Right ventricle myocardium superior (tissue), 1 donor: ENCODE data around the gene TMEM63A. TPM values are rescaled to one million over a fixed set of nuclear protein-coding genes. Genes with fewer than 3 reads are reported as not detected.

Experiments used
- ATAC-seq: fragments of 200-7000 bp; cut with Tn5 transposase; one replicate; pipeline ENCODE4 v1.9.1; 2020; ENCODE audit warnings: mild to moderate bottlenecking; ENCODE audit not compliant: poor library complexity
- DNase-seq: peaks from one replicate; pipeline ENCODE4 v3.0.0-alpha.2; 2020
- intact Hi-C: fragments of 100-400 bp; cut with DNase I; formaldehyde crosslinking; loops from one replicate; pipeline ENCODE4 v1.11.2; 2022
- total RNA-seq: library from RNA; stranded (reverse); fragmentation: NEBNext Ultra II Directional; extraction: Animal tissue kit (Norgen Biotek cat#: 25700); gene quantifications from one replicate; pipeline ENCODE4 v1.2.1, GENCODE V29; 2021
- donor health status: DM: no; HTN: yes; CAD: no; lungs with severe emphysema.

The TMEM63A gene
- total RNA-seq, 1 donor from 2014 or later, result 37.0 TPM

DNA sequence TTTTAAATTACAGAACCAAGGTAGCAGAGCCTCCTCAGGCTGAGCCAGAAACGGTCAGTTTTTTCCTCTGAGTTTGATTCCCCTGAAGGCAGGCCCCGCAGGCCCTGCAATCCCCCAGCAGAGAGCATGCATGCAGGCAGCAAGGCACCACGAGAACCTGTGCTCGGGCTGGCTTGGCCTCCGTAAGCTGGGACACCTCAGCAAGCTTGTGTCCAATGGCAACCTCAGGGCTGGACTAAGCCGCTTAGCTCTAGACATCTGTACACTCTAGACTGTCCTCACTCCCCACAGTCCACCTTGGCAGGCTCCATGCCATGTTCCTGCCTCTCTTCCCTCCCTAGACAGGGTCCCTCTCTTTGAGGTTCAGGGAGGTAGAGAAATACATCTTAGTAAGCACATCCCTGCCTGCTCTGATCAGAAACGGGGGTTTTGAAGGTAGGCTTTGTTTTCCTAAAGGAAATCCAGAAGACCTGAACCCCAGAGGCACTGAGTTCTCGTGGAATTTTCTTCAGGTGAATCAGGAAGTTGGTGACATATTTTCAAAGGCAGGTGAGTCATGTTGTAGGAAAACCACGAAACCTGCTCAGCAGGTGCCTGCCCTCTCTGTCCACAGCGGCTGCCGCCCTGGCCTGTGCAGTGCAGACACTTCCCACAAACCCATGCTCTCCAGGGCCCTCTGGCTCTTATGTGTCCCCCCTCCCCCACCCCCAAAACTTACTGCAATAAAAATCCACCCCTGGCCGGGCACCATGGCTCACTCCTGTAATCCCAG, 7.0 kb downstream of the TMEM63A start:
- DNase-seq, result no peak
- no peak for ATAC-seq
- intact Hi-C loops, result no loop called here

DNA sequence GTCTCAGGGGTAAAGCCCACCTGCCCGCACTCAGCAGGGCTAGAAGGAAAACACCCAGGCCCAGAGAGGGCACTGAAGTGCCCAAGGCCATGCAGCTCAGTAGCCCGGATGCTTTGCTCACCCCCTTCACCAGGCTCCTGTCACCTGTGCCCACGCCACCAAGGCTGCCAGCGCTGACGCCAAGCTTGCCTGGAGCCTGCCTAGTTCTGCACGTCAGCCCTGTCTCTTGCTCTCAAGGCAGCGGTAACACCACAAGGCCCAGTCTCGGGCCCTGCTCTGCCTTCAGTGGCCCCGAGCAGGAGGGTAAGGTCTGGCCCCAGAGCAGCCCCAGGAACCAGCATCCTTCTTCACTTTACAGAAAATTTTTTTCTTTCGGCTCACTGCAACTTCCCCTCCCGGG, 7.7 kb downstream of the TMEM63A start:
- ATAC-seq (no peak), DNase-seq (peak; percentile 39)
- intact Hi-C loops, result no loop called here

DNA sequence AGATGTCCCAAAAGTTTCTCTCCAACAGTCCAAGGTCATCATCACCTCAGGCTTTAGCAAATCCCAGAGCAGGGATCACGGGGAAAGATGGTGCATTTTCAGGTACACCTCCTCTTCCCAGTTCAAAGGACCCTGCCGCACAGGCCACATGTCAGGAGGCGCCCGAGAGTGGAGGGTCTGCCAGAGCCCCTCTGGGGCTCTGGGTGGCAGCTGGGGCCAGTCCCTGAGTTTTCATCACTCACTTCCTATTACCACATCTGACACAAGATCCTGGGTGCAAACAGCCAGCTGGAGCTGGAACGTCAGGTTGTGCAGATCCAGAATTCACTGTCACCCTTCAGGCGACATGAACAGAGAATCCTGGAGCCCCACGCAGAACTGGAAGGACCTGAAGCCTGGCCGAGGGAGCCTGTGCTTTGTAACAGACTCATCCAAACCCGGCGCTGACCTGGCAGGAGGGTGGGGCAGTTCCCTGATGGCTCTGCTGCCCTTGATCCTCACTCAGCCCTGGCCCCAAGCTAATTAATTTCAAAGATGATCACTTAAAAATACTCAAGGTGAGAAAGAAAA, 8.8 kb downstream of the TMEM63A start:
- intact Hi-C loops, result no loop called here

DNA sequence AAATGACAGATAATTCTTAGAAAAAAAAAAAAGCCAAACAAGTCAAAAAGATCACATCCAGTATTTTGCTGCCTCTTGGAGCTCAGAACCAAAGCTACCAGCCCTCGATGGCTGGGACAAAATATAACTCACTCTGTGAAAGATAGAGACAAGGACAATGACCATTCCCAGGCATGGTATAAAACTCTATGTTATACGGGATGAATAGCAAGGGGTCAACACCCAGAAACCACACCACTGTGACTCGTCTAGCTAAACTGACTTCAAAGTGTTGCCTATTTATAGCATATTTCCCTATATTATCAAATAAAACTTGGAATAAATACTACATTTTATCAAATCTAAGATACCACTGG, 10.1 kb downstream of the TMEM63A start:
- intact Hi-C loops, result no loop called here
- no peak for DNase-seq
- no peak for ATAC-seq

More for the DNA sequence above, 8.8 kb downstream of the TMEM63A start:
- no peak for ATAC-seq
- DNase-seq, result no peak

DNA sequence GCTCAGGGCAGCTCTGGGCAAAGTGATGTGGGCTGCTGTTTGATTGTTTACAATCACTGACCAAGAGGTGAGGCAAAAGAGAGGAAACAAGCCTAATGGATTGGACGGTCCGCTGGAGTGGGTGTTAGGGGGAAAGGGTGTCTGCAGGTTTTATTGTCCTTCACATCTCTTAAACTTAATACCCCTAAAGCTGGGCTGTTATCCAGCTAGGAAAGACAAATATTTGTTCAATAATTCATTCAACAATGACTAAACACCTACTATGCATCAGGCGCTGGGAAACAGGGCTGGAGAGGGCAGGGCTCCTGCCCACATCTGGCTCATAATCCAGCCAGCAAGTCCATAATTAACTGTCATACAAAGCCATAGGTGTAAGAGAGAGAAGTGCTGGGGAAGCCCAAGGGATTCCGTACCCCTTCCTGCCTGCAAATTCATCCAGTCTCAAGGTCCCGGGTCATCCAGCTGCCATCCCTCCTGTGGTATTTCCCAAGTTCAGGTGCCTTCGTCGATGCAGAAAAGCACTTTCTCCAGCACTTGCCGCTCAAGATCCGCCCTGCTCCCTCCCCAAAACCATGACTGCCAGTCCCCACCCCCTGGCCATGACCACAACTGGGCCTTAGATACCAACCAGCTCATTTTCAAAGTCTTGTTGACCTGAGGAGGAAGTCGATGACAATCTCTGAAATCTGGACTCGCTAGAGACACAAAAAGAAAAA, 10.7 kb downstream of the TMEM63A start:
- no peak for DNase-seq
- intact Hi-C loops, result no loop called here
- ATAC-seq, result no peak

DNA sequence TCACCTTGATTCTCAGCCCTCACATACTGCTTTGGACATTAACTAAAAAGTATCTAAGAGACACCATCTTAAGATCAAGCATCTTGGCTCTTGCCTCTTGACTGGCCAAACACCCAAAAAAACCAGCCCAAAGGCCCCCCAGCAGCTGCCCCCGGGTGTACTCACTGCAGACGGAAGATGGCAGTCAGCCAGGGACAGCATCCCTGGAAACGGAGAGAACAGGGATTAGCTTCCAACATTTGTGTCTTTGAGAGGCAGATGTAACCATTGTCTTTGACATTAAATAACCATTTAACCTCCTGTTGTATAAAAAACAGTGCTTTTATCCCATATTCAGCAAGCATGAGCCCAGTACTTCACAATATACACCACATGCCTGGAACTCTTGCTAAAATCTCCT, 11.3 kb downstream of the TMEM63A start:
- intact Hi-C loops, result no loop called here
- DNase-seq, result peak; percentile 16

DNA sequence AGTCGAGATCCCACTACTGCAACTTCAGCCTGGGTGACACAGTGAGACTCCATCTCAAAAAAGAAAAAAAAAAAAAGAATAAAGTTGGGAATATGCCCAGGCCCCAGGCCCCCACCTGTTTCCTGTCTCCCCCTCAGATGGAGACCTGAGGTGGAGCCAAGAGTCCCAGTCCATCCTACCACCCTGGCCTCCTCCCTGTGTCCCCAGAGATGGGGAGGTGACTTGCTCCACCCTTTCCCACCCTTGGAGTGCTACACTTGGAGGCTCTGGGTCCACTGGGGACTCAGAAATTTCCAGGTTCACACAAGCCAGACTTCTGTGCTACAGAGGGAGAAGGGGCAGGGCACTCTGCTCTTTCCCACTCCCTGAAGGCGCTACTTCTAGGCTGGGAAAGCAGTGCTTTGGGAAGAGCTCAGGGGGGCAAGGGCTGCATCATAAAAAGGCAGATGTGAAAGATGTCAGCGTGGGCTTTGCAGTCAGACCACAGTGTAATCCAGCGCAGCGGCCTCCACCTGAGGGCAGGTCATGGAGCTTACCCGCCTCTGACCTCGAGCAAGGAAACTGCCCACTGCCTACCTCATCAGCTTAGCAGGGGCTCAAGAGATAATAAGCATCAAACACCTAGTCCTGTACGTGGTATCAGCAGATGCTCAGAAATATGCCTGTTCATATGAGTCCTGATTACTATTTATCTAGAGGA, 13.4 kb downstream of the TMEM63A start:
- no peak for ATAC-seq
- DNase-seq, result no peak
- intact Hi-C loops, result no loop called here

More for the DNA sequence above, 11.3 kb downstream of the TMEM63A start:
- ATAC-seq, result no peak

DNA sequence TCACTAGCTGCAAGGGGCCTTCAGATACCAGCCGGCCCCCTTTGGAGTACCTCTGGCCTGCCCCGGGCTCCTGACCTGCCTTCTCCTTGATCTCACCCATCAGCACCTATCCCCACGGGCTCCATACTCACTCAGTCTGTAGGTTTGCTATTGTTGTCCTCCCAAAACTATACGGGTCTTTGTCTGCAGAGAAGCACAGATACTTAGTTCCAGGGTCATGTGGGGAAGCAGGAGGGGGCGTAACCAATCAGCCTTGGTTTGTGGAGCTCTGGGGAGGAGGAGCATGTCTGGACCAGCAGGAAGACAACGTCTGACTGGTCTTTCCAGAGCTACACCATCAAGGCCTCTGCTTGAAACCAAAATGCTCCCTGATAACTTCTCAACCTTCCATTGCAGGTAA, 15.2 kb downstream of the TMEM63A start:
- intact Hi-C loops, result no loop called here
- no peak for DNase-seq
- ATAC-seq, result no peak

DNA sequence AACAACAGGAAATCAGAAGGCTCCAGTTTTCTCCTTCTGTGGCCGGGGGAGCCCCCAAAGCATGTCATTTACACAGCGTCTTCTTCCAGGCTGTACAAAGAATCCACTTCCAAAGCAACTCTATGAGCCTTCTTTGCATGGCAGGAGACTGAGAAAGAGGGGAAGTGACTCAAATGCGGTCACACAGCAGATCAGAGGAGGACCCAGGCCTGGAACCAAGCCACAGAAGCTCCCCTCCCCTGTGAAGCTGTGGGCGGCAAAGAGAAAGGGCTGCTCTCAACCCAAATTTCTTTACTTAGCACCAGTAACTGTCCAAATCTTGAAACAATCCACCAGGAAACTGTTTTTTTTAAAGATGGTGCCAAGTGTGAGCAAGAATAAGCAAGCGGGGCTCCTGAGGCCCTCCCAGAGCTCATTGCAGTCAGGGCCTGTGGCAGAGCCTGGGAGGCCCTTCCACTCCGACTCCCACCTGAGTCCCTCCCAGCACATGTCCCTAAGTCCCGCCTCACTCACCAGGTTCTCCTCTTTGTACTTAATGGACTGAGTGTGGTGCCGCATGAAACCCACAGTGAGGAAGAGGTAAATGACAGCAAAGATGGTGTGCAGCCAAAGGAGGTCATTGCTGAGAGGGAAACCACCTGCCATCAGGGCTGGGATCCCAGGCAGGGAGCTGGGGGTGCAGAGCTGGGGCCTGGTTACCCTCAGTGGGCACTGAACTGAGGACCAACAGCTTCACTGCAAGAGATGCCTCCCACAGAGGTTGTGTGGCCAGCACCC, 15.9 kb downstream of the TMEM63A start:
- intact Hi-C loops, result no loop called here
- DNase-seq (no peak), ATAC-seq (no peak)

DNA sequence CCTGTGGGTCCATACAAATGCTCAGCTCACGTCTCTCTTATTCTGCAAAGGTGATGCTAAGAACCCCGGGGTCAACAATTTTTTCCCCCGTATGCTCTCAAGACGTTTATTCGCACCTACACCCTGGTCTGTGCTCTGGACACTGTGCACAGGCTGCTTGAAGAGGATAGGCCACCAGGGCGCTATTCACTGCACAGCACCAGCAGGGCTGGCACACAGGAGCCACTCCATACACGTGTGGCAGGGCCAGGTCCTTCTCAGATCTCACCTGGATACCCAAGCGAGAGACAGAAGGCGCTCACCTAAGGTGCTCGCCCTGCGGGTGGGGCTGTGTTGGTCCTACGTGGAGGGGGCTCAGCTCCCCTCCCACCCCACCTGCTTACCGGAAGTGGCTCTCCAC, 16.7 kb downstream of the TMEM63A start:
- intact Hi-C loops, result no loop called here
- DNase-seq (no peak), ATAC-seq (no peak)

DNA sequence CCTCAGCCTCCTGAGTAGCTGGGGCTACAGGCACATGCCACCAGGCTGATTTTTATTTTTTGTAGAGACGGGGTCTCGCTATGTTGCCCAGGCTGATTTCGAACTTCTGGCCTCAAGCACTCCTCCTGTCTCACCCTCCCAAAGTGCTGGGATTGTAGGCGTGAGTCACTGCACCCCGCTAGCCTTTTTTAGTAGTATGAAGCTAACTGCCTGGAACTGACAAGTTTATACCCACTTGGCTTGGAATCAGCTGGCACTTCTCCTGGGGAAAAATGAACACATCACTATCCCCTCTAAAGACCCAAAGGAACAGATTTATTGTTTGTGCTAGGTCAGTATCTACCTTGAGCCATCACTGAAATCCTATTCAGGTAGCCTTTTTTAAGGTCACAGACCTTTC, 19.0 kb downstream of the TMEM63A start:
- intact Hi-C loops, result no loop called here
- no peak for DNase-seq
- no peak for ATAC-seq

DNA sequence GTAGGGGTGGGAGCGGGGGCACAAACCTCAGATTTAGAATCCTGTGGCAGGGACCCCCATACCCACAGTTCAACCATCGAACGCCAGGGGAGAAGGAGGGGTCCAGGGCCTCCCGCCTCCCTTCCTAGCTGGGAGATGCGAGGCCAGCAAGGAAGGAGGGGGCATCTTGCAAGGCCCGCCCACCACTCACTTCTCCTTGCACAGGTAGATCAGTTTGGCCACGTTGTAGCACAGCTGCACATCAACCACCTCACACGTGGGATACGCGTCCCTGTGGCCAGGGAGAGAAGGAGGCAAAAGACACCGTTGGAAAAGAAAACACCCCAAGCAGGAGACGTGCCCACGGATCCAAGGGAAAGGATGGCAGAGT, 19.6 kb downstream of the TMEM63A start:
- ATAC-seq (no peak), DNase-seq (peak; percentile 15)
- intact Hi-C loops, result no loop called here

DNA sequence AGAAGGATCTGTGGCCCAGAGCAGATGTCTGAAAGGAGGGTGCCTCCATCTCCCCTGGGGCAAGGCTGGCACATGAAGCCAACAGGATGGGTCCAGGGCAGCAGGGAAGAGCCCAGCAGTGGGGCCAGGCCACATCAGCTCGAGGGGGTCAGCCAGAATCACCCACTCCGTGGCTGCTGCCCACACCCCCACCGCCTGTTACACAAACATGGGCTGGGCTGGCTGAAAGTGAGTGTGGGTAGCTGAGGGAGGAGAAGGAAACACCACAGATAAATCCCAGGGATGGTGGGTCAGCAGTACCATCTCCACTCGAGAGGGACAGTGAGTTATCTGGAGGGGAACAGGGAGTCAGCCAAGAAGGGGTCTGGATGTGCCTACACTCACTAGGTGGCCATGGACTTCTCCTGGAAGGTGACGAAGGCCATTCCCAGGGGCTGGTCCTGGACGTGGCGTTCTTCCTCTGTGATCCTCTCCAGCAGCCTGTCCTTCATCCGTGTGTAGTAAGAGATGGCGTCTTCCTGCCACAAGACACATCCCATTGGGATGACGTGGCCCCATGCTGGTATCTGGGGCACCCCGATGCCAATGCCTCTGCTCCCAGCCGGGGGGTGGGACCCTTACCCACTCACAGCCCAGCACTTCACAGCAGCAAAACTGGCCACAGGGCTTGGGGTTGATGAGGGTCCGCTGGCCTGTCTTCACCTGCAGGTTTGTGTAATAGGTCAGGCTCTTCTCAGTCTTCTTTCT, 20.2 kb downstream of the TMEM63A start:
- ATAC-seq, result no peak
- peak; percentile 31 for DNase-seq
- intact Hi-C loops, result no loop called here

DNA sequence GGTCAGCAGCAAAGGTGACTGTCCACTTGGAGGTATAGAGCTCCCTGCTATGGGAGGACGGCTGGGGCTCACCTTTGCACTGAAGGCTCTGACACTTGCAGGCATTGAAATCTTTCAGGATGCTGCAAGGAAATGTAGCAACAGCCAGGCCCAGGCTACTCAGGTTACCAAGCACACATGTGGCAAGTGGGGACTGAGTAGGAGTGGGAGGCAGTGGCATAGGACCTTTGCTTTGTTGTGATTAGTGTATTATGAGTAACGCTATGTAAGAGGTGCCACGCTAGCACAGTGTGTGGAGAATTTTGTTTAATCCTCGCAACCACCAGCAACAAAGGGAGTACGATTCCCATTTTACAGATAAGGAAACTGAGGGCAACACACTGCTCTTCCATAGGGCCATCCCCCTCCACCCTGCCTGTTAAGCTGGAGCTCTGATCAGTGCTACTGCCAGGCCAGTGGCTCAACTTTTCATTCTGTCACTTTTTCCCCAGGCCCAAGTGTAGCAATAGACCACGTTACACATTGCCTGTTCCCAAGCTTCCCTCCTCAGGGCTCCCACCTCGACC, 21.2 kb downstream of the TMEM63A start:
- intact Hi-C loops, result no loop called here
- ATAC-seq (no peak), DNase-seq (peak; percentile 5)

DNA sequence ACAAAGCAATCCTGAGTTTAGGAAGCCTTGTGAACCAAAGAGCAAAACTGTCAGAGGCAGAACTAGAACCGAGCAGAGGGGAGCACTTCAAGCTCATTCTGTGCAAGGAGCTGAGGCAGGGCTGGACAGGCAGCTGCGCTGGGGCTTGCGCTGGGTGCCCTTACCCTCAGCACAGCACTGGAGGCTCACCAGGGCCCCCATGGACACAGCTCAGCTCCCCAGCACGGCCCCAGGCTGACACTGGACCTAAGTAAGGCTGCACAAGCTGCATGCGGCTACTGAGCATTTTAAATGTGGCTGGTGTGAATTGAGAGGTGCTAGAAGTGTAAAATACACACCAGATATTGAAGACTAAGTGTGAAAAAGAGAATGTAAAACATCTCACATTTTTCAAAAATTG, 22.1 kb downstream of the TMEM63A start:
- ATAC-seq (no peak), DNase-seq (peak; percentile 27)
- intact Hi-C loops, result no loop called here

DNA sequence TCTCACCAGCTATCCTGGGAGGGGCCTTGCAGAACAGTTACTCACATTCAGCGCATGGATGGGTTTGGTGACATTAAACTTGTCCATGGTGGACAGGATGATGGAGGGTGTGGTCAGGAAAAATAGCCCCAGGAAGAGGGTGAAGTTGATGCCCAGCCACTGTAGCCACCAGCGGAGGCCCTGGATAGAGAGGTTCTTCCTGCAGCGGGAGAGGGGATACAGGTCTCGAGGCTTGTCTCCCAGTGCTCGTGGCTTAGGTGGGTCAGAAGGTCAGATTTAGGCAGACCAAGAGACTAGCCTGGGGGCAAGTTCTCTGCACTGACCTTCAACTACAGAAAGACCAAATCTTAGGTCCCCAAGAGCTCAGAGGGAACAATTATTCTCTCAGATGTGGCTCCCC, 23.0 kb downstream of the TMEM63A start:
- DNase-seq, result no peak
- ATAC-seq, result no peak
- intact Hi-C loops, result no loop called here

DNA sequence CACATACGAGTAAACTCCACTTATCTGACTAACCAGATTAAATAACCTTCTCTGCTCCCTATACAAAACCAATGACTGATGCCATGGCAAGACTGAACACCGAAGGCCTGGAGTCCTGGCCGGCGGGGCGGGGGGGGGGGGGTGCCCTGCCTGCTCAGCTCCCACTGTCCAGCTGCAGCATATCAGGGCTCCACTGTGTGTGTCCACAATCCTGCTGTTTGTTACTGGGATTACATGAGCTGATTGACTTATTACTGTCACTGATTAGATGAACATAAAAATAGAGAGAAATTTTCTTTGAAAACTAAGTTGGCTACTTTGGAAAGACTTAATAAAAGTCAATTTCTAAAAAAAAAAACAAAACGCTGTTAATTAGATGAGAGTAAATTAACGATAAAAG, 24.9 kb downstream of the TMEM63A start:
- DNase-seq (no peak), ATAC-seq (no peak)
- intact Hi-C loops, result no loop called here
